Stromal cell of bone marrow (primary cell): Measurements from ENCODE around the gene GRIK5.
"Not testable (repeated sequence)": the region's sequence is repeated elsewhere in the genome, so short reads cannot be mapped to it uniquely, and the experiment has no call there.

Source experiments
- DNase-seq: peaks from one replicate; pipeline ENCODE4 v3.0.0-alpha.2; 2012; ENCODE audit warnings: low read depth

Gene GRIK5

DNA sequence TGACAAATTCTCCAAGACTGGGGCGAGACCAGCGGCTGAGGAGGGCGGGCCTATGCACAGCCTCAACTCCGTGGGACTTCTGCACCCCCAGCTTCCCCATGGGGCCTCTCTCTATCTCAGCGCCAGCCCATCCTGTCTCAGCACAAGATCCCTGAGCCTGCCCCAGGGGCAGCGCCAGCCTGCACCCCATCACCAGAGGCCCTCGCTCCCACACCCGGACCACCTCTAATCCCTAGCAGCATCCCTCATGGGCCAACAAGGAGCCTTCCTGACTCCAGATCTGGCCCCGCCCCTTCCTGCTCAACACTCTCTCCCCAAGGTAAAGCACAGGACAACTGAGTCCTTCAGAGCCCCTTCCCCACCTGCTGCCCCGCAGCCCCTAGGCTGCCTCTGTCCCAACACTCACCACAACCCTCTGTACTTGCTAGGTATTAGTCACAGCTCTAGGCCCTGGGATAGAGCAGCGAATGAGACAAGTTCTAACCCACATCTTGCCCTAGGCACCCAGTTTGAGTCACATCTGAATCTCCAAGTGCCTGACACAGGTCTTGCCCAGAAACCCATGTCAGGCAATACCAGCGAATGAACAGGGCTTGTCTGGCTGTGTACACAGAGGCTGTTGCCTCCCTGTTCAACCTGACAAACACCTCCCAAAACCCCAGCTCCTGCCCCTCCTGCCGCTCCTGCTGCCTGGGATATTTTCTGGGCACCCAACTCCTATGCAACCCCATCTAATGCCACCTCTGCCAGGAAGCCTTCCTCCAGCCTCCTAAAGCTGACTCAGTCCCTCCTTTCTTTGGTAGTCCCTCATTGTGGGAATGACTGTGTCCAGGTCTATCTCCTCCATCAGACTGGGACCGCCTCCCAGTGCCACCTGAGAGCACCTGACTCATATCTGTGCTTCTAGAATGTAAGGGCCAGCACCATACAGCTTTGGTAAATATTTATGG is 18.6 kb downstream of the GRIK5 start:
- no peak for DNase-seq

DNA sequence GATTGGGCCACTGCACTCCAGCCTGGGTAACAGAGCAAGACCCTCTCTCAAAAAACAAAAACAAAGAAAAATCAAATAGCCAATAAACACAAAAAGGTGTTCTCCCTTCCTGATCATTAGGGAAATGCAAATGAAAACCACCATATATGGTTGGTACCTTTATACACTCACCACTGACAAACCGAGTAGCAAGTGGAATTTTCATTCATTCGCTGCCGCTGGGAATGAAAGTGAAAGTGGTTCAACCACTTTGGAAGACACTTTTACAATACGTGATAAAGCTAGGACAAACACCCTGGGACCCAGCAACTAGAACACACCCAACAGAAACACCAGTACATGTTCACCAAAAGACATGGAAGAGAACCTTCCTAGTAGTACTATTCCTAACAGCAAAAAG is 21.0 kb downstream of the GRIK5 start:
- DNase-seq, result no peak

DNA sequence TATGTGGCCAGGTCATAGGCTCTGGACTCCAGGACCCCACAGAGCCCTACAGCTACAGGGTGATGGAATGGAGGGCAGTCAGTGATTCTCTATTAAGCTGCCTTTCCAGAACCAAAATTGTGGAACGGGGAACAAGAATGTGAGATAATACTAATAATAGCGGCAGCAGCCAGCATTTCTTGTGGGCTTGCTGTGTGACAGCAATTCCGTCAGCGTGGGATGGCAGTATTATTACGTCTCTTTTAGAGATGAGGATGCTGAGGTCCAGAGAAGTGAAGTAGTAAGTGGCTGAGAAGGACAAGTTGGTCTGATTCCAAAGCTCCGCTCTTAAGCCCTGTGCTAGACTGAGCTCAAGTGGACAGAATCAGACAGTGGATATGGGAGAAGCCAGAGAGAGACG is 24.4 kb downstream of the GRIK5 start:
- no peak for DNase-seq

DNA sequence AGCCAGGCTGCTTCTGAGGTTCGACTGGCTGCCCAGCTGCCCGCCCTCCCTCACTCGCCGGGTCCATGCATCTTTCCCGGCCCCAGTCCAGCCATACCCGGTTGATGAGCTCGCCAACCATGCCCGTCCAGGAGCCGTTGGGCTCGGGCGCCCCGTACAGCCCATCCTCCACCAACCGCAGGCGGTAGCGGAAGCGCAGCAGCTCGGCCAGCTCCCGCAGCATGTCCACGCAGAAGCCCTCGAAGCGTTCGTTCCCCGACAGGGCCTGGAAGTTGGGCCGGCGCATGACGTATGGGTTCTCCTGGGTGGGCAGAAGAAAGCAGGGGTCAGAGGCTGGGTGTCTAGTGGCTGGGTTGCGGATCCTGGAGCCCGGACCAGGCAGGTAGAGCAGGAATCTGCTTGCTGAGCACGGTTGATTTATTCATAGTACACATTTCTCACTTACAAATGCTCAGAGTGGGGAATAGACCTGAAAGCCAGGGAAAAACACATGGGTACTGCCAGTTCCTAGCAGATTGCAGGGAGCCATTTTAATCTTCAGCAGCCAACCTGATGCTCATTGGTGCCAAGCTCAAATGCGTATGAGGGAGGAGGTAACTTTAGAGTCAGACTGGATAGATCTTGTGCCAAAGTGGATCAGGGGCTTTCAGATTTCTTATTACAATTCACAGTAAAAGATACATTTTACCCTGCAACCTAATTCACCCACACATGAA is 27.4 kb downstream of the GRIK5 start:
- DNase-seq, result no peak

DNA sequence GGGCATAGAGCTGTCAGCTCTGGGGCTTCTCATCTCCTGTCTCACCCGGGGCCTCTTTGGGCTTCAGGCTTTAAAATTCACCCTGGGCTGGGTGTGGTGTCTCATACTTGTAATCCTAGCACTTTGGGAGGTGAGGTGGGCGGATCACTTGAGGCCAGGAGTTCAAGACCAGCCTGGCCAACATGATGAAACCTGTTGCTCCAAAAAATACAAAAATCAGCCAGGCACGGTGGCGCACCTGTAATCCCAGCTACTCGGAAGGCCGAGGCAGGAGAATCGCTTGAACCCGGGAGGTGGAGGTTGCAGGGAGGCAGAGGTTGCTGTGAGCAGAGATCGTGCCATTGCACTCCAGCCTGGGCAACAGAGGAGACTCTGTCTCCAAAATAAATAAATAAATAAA is 29.5 kb downstream of the GRIK5 start:
- not testable (repeated sequence) for DNase-seq

DNA sequence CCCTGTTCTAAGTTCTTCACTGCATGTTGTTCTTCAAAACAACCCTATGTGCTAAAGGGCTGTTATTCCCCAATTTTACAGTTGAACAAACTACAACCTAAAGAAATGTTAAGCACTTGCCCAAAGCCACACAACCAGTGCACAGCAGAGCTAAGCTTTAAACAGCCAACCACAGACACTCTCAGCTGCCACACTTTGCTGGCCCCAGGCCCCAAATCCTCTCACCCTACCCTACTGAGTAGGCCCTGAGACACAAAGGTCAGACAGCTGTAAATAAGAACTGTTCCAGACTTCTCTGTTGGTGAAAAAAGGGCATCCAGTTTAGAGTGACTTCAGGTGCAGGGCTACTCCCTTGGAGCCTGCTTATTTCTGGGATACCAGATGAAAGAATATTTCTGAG is 30.0 kb downstream of the GRIK5 start:
- no peak for DNase-seq

DNA sequence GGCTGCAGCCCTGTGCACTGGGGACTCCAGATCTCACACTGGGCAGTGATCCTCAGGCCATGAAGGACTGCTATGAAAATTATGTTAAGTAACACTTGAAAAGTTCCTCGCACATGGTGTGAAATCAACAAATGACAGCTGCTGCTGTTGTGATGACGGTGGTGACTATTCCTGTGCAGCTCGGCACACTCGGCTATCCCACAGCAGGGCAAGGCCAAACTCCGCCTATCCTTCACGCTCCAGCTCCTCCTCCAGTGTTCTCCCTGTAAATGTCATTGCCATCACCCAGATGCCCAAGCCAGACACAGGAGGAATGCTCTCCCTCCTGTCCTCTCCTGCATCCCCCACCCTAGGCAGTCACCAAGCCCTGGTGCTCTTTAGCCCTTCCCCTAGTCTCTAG is 31.3 kb downstream of the GRIK5 start:
- no peak for DNase-seq

DNA sequence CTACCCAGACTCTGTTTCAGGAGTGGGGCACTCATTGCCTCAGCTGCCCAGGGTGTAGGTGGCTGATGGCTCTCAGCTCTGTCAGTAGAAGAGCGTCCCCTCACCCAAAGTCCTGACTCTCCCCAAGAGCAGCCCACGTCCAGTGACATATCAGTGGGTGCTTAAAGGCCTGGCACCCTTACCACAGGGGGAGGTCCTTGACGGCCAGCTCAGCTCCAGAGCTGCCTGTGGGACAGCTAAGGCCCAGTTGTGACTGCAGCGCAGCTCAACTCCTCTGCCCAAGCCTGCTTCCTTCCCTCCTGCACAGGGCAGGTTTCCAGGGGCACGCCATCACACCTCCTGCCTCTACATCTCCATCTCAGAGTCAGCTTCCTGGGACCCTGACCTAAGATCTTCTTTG is 32.4 kb downstream of the GRIK5 start:
- DNase-seq, result no peak

DNA sequence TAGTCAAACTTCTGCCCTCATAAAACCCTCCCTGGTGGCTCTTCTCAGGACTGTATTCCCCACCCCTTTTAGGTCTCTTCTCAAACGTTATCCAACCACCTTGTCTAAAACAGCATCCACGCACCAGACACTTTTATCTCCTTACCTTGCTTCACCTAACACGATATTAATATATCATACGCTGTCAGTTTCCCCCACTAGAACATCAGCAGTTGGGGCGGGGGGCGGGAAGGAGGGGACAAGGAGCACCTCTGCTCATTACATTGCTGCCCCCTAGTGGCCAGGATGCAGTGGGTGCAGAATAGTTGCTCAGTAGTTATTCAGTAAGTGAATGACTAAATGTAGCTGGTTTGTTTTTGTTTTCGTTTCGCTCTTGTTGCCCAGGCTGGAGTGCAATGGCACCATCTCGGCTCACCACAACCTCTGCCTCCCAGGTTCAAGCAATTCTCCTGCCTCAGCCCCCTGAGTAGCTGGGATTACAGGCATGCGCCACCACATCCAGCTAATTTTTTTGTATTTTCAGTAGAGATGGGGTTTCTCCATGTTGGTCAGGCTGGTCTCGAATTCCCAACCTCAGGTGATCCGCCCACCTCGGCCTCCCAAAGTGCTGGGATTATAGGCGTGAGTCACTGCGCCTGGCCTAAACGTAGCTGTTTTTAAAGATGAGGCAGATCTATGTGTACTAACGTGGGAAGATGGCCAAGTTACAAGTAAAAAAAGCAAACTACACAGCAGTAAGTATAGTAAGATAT is 35.2 kb downstream of the GRIK5 start:
- peak; percentile 42 for DNase-seq

DNA sequence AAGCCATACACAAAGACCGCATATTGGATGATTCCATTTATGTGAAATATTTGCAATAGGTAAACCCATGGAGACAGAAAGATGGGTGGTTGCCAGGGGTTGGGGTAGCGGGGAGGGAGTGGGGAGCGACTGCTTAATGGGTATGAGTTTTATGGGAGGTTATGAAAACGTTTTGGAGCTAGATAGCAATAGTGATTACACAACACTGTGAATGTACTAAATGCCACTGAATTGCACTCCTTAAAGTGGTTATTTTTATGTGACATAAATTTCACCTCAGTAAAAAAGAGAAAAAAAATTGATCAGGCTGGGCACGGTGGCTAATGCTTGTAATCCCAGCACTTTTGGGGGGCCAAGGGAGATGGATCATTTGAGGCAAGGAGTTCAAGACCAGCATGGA is 36.6 kb downstream of the GRIK5 start:
- no peak for DNase-seq

DNA sequence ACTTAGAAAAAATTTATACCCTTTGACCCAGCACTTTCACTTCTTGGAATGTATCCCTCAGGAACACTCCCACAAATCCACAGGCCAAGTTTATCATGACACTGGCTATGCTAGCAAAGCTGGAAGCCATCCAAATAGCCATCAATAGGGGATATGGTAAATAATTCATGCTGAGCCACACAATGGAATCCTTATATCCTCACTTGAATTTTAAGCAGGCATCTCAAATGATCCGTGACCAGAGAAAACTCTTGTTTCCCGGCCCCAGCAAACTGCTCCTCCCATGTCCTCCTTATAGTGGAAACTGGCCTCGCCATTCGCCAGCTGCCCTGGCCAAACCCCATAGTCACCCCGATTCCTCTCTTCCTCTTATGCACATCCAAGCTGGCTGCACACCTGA is 37.6 kb downstream of the GRIK5 start:
- no peak for DNase-seq

DNA sequence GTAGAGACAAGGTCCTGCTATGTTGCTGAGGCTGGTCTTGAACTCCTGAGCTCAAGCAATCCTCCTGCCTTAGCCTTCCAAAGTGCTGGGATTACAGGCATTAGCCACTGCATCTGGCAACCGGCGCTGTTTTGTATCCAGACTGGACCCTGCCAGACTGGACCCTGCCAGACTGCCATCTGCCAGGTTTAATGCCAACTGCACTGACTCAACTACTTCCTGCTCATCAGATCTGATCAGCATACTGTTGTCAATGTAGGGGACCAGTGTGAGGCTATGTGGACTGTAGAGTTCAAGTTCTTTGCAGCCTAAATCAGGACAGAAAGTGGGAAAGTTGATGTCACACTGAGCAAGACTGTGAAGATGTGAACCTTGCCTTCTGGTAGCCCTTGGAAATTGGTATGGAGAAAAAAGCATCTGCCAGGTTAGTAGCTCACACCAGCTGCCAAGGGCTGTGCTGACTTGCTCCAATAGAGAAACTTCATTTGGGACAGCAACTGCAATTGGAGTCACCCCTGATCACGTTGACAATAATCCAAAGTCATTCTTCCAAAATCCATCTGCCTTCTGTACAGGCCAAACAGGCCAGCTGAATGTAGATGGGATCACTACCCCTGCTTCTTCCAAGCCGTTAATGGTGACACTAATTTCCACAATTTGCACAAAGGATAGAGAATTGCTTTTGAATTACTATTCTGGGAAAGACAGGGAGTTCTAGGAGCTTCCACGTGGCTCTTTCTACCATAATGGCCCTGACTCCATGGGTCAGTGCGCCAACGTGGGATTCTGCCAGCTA is 39.2 kb downstream of the GRIK5 start:
- no peak for DNase-seq

DNA sequence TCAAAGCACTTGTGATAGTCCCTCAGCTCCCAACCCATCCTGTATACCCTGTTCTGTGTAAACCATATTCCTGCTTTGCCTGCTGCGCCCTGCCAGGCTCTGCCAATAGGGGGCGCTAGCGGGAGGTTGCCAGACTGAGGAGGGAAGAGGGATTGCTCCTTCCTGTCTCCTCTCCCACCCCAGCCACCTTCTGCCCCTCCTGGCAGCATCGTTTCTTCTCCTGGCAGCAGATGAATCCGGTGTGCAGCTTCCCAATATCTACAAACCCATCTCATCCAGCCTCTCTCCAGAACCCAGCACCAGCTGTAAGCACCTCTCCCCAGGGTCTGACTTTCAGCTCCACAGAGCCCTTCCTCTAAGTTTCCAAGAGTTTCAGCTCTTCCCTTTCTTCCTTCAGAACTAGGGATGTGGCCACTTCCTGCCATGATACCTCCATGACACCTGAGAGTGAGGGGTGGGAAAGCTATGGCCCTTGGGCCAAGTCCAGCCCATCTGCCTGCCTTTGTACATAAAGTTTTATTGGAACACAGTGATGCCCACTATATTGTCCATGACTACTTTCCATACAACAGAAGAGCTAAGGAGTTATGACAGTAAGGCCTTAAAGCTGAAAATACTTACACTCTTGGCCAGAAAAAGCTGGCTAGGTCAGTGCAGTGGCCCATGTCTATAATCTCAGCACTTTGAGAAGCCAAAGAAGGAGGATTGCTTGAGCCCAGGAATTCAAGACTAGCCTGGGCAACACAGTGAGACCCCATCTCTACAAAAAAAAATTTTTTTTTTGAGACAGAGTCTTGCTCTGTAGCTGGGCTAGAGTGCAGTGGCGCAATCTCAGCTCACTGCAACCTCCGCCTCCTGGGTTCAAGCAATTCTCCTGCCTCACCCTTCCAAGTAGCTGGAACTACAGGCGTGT is 41.4 kb downstream of the GRIK5 start:
- no peak for DNase-seq

DNA sequence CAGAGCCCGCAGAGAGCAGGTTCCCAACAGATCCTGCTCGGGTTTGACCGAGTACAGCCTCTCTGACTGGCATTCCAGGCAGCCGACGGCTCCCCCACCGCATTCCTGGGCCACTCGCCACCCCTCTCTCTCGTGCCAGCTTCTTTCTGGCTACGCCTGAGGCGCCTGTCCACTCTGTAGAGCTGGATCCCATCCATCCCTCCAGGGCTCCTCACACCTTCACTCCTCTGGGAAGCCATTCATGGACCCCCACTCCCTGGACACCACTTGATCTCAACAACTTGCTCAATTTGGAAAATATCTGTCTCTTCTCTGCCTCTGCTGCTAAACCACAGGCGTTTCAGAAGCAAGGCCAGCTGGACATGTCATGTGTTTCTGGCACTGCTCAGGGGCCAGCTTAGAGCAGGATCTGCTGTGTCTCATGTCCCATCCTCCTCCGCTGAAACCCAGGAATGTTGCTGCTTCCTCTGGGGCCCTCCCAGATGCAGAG is 45.3 kb downstream of the GRIK5 start:
- no peak for DNase-seq

DNA sequence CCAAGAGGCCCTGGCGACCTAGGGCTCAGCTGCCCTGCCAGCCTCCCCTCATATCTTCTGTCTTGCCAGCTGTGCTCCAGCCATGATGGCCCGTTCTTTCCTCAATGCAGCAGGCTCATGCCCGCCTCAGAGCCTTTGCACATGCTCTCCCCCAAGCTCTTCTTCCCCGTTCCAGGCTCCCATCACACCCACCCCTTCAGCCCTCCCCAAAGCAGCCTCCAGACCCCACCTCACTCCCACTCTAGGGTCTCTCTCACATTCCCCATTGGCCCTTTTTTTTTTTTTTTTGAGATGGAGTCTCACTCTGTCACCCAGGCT is 46.1 kb downstream of the GRIK5 start:
- no peak for DNase-seq

DNA sequence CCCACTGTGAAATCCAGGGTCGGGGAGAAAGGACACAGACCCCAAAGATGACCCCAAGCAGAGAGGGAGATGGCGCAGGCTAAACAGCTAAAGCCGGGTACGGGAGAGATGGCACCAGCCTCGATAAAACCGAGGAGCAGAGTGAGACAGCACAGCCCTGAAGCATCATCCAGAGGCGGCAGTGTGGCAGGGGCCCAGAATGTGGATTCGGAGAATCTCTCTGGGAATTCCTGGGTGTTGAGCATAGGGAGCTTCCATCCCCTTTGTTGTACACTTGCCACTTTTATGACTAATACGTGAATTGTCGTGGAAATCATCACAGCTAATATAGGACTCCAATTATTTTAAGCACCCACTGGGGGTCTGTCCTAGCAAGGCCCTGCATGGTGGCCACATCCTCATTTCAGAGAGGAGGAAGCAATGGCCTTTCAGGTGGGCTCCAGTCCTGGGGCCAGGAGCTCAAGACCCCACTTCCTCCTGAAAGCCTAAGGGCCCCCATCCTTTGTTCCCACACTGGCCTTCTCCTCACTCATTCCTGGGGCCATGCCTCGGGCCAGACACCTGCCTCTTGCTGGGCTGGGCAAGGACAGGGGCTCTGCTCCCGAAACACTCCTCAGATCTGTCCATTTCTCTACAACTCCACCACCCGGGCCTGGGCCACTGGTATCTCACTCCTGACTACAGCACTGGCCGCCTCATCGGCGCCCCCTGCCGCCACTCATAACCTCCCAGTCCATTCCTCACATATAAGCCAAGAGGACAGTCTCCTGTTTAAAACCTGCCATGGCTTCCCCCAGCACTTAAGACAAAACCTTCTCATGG is 46.7 kb downstream of the GRIK5 start:
- no peak for DNase-seq

DNA sequence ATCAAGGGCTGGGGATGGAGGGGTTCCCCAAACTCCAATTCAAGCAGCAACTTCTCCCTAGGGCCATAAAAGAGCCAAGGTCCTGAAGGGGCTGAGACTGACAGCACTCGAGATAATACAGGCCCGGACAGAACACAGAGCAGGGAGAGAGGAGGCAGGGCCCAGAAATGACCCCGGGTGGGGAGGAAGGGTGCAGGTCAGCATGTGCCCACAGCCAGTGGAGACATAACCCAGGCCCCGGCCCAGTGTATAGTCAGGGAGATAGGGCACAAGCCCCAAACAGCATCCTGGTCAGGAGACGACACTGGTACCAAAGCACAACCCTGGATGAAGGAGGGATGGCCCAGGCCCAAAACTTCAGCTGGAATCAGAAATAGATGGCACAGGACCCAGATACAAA is 47.4 kb downstream of the GRIK5 start:
- no peak for DNase-seq

DNA sequence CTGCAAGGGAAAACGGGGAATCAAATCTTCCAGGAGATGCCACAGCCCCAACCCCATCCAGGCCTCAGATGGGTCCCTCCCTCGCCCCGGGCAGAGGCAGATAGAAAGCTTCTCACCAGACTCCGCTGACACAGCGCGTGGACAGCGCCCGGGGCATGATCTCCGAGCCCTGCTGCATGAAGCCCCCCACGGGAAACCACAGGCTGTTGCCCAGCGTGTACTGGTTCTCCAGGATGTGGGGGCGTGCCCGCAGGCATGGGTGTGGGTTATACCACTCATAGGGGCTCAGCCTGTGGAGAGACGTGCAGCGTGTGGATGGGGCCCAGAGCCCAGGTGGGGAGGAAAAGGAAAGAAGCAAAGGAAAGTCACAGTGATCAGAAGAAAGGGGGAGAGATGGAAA is 48.8 kb downstream of the GRIK5 start:
- no peak for DNase-seq

DNA sequence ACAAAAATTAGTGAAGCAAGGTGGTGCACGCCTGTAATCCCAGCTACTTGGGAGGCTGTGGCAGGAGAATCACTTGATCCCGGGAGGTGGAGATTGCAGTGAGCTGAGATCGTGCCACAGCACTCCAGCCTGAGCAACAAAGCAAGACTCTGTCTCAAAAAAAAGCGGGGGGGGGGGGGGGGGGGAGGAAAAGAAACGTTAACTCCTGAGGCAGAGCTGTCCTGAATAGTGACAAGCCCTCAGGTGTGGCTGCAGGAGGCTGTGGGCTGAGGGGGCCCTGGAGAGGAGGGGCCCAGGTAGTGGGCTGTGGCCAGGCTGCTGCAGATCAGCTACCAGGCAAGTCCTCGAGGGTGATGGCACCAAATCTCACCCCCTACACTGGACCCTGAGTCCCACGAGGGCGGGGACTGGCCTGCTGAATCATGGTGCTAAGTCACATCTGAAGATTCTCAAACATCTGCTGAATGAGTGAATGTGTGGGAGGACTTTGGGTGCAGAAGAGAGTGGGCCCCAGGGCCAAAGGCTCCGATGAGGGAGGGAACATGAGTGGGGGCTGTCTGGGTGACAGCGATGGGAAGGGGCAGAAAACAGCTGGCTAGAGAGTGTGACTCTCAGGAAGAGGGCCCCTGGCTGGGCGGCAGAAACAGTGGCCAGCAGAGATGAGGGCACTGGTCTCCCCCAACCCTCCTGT is 51.4 kb downstream of the GRIK5 start:
- no peak for DNase-seq
